WERI-Rb-1 (cell line): ENCODE data around the gene ZCCHC13.
"Not testable (repeated sequence)": the region's sequence is repeated elsewhere in the genome, so short reads cannot be mapped to it uniquely, and the experiment has no call there.

Source experiments
- DNase-seq: peaks from one replicate; pipeline ENCODE4 v3.0.0-alpha.2; 2020
- H3K27ac ChIP-seq: fragments of 250-450 bp; sonication (Bioruptor Pico); 2 replicates; pipeline ENCODE4 v1.5.1; 2020; ENCODE audit warnings: mild to moderate bottlenecking, moderate library complexity
- H3K27me3 ChIP-seq: fragments of 250-450 bp; sonication (Bioruptor Pico); 2 replicates; pipeline ENCODE4 v1.5.1; 2021; ENCODE audit warnings: mild to moderate bottlenecking, low read depth, moderate library complexity; ENCODE audit not compliant: insufficient read depth, severe bottlenecking
- H3K36me3 ChIP-seq: fragments of 250-450 bp; sonication (Bioruptor Pico); 2 replicates; pipeline ENCODE4 v1.5.1; 2020; ENCODE audit warnings: mild to moderate bottlenecking, moderate library complexity
- H3K4me3 ChIP-seq: 2 replicates; pipeline ENCODE4 v1.5.1; 2011; ENCODE audit warnings: low read depth, mild to moderate bottlenecking, control low read depth, low read length
- H3K9me3 ChIP-seq: fragments of 250-450 bp; sonication (Bioruptor Pico); 2 replicates; pipeline ENCODE4 v1.5.1; 2021; ENCODE audit warnings: mild to moderate bottlenecking, moderate library complexity; ENCODE audit not compliant: severe bottlenecking
- CTCF ChIP-seq: IDR thresholded peaks from 2 replicates; pipeline ENCODE4 v1.5.1; 2011; ENCODE audit warnings: low read depth, mild to moderate bottlenecking, control low read depth, inconsistent platforms, low read length

ZCCHC13 gene

GRCh38 chrX:74295101-74295500, 8.9 kb upstream of the ZCCHC13 start:
- Histone ChIP-seq H3K27me3 (peaks cover 15% of the 10 kb centered on the region), H3K36me3 (no peaks in the 10 kb centered on the region), H3K4me3 (no peak overlapping the region), H3K27ac (no peak overlapping the region), H3K9me3 (no peaks in the 10 kb centered on the region)
- no peak for TF ChIP-seq CTCF
- DNase-seq: no peak

GRCh38 chrX:74297766-74298165, 6.2 kb upstream of the ZCCHC13 start:
- peaks cover 6% of the 10 kb centered on the region for H3K27me3 ChIP-seq
- no peaks in the 10 kb centered on the region for H3K36me3 ChIP-seq
- no peak for DNase-seq
- no peak overlapping the region for H3K27ac ChIP-seq
- no peaks in the 10 kb centered on the region for H3K9me3 ChIP-seq
- no peak for TF ChIP-seq CTCF
- H3K4me3 ChIP-seq: no peak overlapping the region

- no peaks in the 10 kb centered on the region for H3K9me3 ChIP-seq
- H3K27me3 ChIP-seq: peaks cover 9% of the 10 kb centered on the region
- TF ChIP-seq CTCF: no peak
- no peak for DNase-seq
- no peak overlapping the region for H3K27ac ChIP-seq
- no peaks in the 10 kb centered on the region for H3K36me3 ChIP-seq
- no peak overlapping the region for H3K4me3 ChIP-seq
Measured at GRCh38 chrX:74300869-74301268, 3.1 kb upstream of the ZCCHC13 start.

GRCh38 chrX:74318672-74319071, 14.7 kb downstream of the ZCCHC13 start:
- peaks cover 19% of the 10 kb centered on the region for H3K27me3 ChIP-seq
- no peaks in the 10 kb centered on the region for H3K36me3 ChIP-seq
- H3K27ac ChIP-seq: no peak overlapping the region
- DNase-seq: no peak
- H3K9me3 ChIP-seq: no peaks in the 10 kb centered on the region
- no peak overlapping the region for H3K4me3 ChIP-seq
- no peak for TF ChIP-seq CTCF

GRCh38 chrX:74319321-74319720, 15.3 kb downstream of the ZCCHC13 start:
- H3K36me3 ChIP-seq, H3K27ac ChIP-seq, H3K9me3 ChIP-seq, H3K4me3 ChIP-seq, DNase-seq: not testable (repeated sequence)
- H3K27me3 ChIP-seq: peaks cover 16% of the 10 kb centered on the region

GRCh38 chrX:74321191-74321590, 17.2 kb downstream of the ZCCHC13 start:
- no peak for DNase-seq
- H3K4me3 ChIP-seq: no peak overlapping the region
- H3K27ac ChIP-seq: no peak overlapping the region
- H3K27me3 ChIP-seq: peaks cover 2% of the 10 kb centered on the region
- no peaks in the 10 kb centered on the region for H3K36me3 ChIP-seq
- TF ChIP-seq CTCF: no peak
- H3K9me3 ChIP-seq: no peaks in the 10 kb centered on the region
